ENCODE data around the gene C2. TPM values are rescaled to one million over a fixed set of nuclear protein-coding genes. Genes with fewer than 3 reads are reported as not detected.
"Not testable (repeated sequence)": the region's sequence is repeated elsewhere in the genome, so short reads cannot be mapped to it uniquely, and the experiment has no call there.

The C2 gene
- total RNA-seq, 6 experiments from 2014 or later, result 0.24 to 0.43 (median 0.43) TPM; not detected in 2

GRCh38 chr6:31979238-31979898, 51.9 kb downstream of the C2 start:
- no peak for DNase-seq
- Mint-ChIP-seq H3K36me3 (ENCODE audit: low read depth) (no peaks in the 10 kb centered on the region), H3K27ac (no peak overlapping the region), H3K27me3 (ENCODE audit: insufficient read depth) (no peaks in the 10 kb centered on the region), H3K4me3 (no peak overlapping the region), H3K9me3 (no peaks in the 10 kb centered on the region), H3K4me1 (ENCODE audit: low read depth) (no peaks in the 10 kb centered on the region)
- no peak for TF ChIP-seq CTCF (IDR thresholded peaks at IDR 0.05)

DNA sequence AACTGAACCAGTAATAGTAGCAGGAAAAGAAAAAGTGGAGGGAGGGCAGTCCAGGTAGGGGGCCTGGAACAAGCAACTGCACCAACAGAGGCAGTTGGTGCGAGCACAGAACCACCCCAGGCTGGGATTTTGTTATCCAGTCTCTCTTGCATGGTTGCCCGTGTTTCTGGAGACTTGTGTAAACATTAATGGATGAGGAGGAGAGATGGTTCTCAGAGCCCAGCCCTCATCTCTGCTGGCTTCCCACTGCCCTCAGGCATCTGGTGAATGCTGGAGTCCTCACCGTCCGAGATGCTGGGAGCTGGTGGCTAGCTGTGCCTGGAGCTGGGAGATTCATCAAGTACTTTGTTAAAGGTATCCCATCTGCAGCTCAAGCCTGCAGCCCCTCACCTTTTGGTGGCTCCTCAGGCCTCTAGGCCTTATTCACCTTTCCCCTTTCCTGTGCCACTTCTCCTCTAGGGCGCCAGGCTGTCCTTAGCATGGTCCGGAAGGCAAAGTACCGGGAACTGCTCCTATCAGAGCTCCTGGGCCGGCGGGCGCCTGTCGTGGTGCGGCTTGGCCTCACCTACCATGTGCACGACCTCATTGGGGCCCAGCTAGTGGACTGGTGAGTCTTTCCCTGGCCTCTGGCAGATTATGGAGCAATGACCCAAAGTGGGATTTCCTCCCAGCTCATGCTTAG, 52.8 kb downstream of the C2 start:
- H3K4me1 Mint-ChIP-seq (ENCODE audit: low read depth); H3K9me3 Mint-ChIP-seq; H3K27me3 Mint-ChIP-seq (ENCODE audit: insufficient read depth); H3K36me3 Mint-ChIP-seq (ENCODE audit: low read depth); H3K4me3 Mint-ChIP-seq; DNase-seq: not testable (repeated sequence)
- peak overlapping the region; percentile 29; the same call in 1 of the 2 replicates for H3K27ac Mint-ChIP-seq

GRCh38 chr6:31980998-31981397, 53.5 kb downstream of the C2 start:
- H3K4me1 Mint-ChIP-seq (ENCODE audit: low read depth); H3K9me3 Mint-ChIP-seq; DNase-seq; H3K27ac Mint-ChIP-seq; H3K4me3 Mint-ChIP-seq; H3K27me3 Mint-ChIP-seq (ENCODE audit: insufficient read depth); H3K36me3 Mint-ChIP-seq (ENCODE audit: low read depth): not testable (repeated sequence)

GRCh38 chr6:31981744-31982143, 54.2 kb downstream of the C2 start, which contains the start of gene C4A:
TSS of gene C4A (plus strand) at chr6:31982057. CDS start at chr6:31982108, 51 bp downstream.
- not testable (repeated sequence) for H3K4me3 Mint-ChIP-seq; DNase-seq; H3K36me3 Mint-ChIP-seq (ENCODE audit: low read depth); H3K9me3 Mint-ChIP-seq; H3K27ac Mint-ChIP-seq; H3K4me1 Mint-ChIP-seq (ENCODE audit: low read depth); H3K27me3 Mint-ChIP-seq (ENCODE audit: insufficient read depth)

- H3K27ac Mint-ChIP-seq; H3K27me3 Mint-ChIP-seq (ENCODE audit: insufficient read depth); DNase-seq; H3K9me3 Mint-ChIP-seq; H3K4me3 Mint-ChIP-seq; H3K4me1 Mint-ChIP-seq (ENCODE audit: low read depth); H3K36me3 Mint-ChIP-seq (ENCODE audit: low read depth): not testable (repeated sequence)
These were observed 61.8 kb downstream of the C2 start for GRCh38 chr6:31989363-31989762.

DNA sequence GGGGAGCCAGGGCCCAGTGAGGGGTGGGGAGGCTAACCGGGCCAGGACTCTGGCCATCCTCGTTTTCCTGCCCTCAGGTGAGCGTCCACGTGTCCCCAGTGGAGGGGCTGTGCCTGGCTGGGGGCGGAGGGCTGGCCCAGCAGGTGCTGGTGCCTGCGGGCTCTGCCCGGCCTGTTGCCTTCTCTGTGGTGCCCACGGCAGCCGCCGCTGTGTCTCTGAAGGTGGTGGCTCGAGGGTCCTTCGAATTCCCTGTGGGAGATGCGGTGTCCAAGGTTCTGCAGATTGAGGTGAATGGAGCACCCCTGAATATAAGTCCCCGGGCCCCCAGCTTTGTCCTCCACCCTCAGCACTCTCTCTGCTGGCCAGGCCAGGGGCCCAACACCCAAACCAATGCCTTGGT, 66.9 kb downstream of the C2 start:
- H3K4me3 Mint-ChIP-seq; DNase-seq; H3K27me3 Mint-ChIP-seq (ENCODE audit: insufficient read depth); H3K27ac Mint-ChIP-seq; H3K9me3 Mint-ChIP-seq; H3K36me3 Mint-ChIP-seq (ENCODE audit: low read depth); H3K4me1 Mint-ChIP-seq (ENCODE audit: low read depth): not testable (repeated sequence)

Small RNA genes lying within 50 kb of the gene (microRNA-seq; reads per million reads assigned to microRNA genes)
- gene MIR1236, result not detected

Other genes starting within 250 kb of the C2 start
- 1 to 10 TPM; 2.2 to 2.9 (median 2.8) TPM for gene LY6G5C, start 246.7 kb upstream of the C2 start, total RNA-seq (2021; fragmentation: NEBNext Ultra II Directional; extraction: Animal tissue kit (Norgen Biotek cat#: 25700))
- gene ABHD16A, start 224.4 kb upstream of the C2 start, total RNA-seq (2021; fragmentation: NEBNext Ultra II Directional; extraction: Animal tissue kit (Norgen Biotek cat#: 25700)), result 10 to 100 TPM; 27.4 to 39.6 (median 32.0) TPM
- not detected for gene LY6G6F, start 220.9 kb upstream of the C2 start, total RNA-seq (2021; fragmentation: NEBNext Ultra II Directional; extraction: Animal tissue kit (Norgen Biotek cat#: 25700))
- not detected for gene LY6G6D, start 212.4 kb upstream of the C2 start, total RNA-seq (2021; fragmentation: NEBNext Ultra II Directional; extraction: Animal tissue kit (Norgen Biotek cat#: 25700))
- not detected for gene LY6G6C, start 206.0 kb upstream of the C2 start, total RNA-seq (2021; fragmentation: NEBNext Ultra II Directional; extraction: Animal tissue kit (Norgen Biotek cat#: 25700))
- gene MPIG6B, start 204.3 kb upstream of the C2 start, total RNA-seq (2021; fragmentation: NEBNext Ultra II Directional; extraction: Animal tissue kit (Norgen Biotek cat#: 25700)), result not detected
- 10 to 100 TPM; 44.0 to 47.8 (median 46.0) TPM for gene DDAH2, start 198.4 kb upstream of the C2 start, total RNA-seq (2021; fragmentation: NEBNext Ultra II Directional; extraction: Animal tissue kit (Norgen Biotek cat#: 25700))
- 100 to 1,000 TPM; 638 to 833 (median 745) TPM for gene CLIC1, start 191.2 kb upstream of the C2 start, total RNA-seq (2021; fragmentation: NEBNext Ultra II Directional; extraction: Animal tissue kit (Norgen Biotek cat#: 25700))
- gene MSH5, start 187.7 kb upstream of the C2 start, total RNA-seq (2021; fragmentation: NEBNext Ultra II Directional; extraction: Animal tissue kit (Norgen Biotek cat#: 25700)), result 10 to 100 TPM in 4 of 6 experiments, 1 to 10 TPM in 2; 7.4 to 14.8 (median 12.6) TPM
- gene SAPCD1, start 165.1 kb upstream of the C2 start, total RNA-seq (2021; fragmentation: NEBNext Ultra II Directional; extraction: Animal tissue kit (Norgen Biotek cat#: 25700)), result 1 to 10 TPM in 5 of 6 experiments, under 1 TPM in 1; 0.91 to 2.4 (median 1.3) TPM
- gene VWA7, start 150.4 kb upstream of the C2 start, total RNA-seq (2021; fragmentation: NEBNext Ultra II Directional; extraction: Animal tissue kit (Norgen Biotek cat#: 25700)), result under 1 TPM; 0.24 to 0.83 (median 0.64) TPM
- gene VARS1, start 132.0 kb upstream of the C2 start, total RNA-seq (2021; fragmentation: NEBNext Ultra II Directional; extraction: Animal tissue kit (Norgen Biotek cat#: 25700)), result 100 to 1,000 TPM; 117 to 144 (median 127) TPM
- gene LSM2, start 120.8 kb upstream of the C2 start, total RNA-seq (2021; fragmentation: NEBNext Ultra II Directional; extraction: Animal tissue kit (Norgen Biotek cat#: 25700)), result 10 to 100 TPM; 31.8 to 48.5 (median 43.4) TPM
- gene HSPA1L, start 112.4 kb upstream of the C2 start, total RNA-seq (2021; fragmentation: NEBNext Ultra II Directional; extraction: Animal tissue kit (Norgen Biotek cat#: 25700)), result 1 to 10 TPM; 1.2 to 1.9 (median 1.6) TPM
- gene HSPA1A, start 112.2 kb upstream of the C2 start, total RNA-seq (2021; fragmentation: NEBNext Ultra II Directional; extraction: Animal tissue kit (Norgen Biotek cat#: 25700)), result 100 to 1,000 TPM in 1 of 6 experiments, 10 to 100 TPM in 5; 78.5 to 102 (median 84.7) TPM
- gene HSPA1B, start 100.0 kb upstream of the C2 start, total RNA-seq (2021; fragmentation: NEBNext Ultra II Directional; extraction: Animal tissue kit (Norgen Biotek cat#: 25700)), result 100 to 1,000 TPM in 2 of 6 experiments, 10 to 100 TPM in 4; 95.5 to 116 (median 98.9) TPM
- 10 to 100 TPM; 35.8 to 48.6 (median 40.9) TPM for gene NEU1, start 64.9 kb upstream of the C2 start, total RNA-seq (2021; fragmentation: NEBNext Ultra II Directional; extraction: Animal tissue kit (Norgen Biotek cat#: 25700))
- under 1 TPM in 1 of 6 experiments, not detected in 5; 0.10 TPM for gene SLC44A4, start 48.7 kb upstream of the C2 start, total RNA-seq (2021; fragmentation: NEBNext Ultra II Directional; extraction: Animal tissue kit (Norgen Biotek cat#: 25700))
- gene EHMT2, start 30.0 kb upstream of the C2 start, total RNA-seq (2021; fragmentation: NEBNext Ultra II Directional; extraction: Animal tissue kit (Norgen Biotek cat#: 25700)), result 10 to 100 TPM; 43.4 to 47.4 (median 45.9) TPM
- 1 to 10 TPM; 7.3 to 9.0 (median 8.3) TPM for gene ZBTB12, start 25.6 kb upstream of the C2 start, total RNA-seq (2021; fragmentation: NEBNext Ultra II Directional; extraction: Animal tissue kit (Norgen Biotek cat#: 25700))
- gene CFB, start 18.4 kb downstream of the C2 start, total RNA-seq (2021; fragmentation: NEBNext Ultra II Directional; extraction: Animal tissue kit (Norgen Biotek cat#: 25700)), result 1 to 10 TPM in 2 of 6 experiments, under 1 TPM in 3, not detected in 1; 0.33 to 1.3 (median 0.81) TPM
- gene NELFE, start 31.3 kb downstream of the C2 start, total RNA-seq (2021; fragmentation: NEBNext Ultra II Directional; extraction: Animal tissue kit (Norgen Biotek cat#: 25700)), result 10 to 100 TPM; 63.4 to 87.0 (median 78.7) TPM
- 10 to 100 TPM; 74.0 to 83.3 (median 77.8) TPM for gene SKIC2, start 31.5 kb downstream of the C2 start, total RNA-seq (2021; fragmentation: NEBNext Ultra II Directional; extraction: Animal tissue kit (Norgen Biotek cat#: 25700))
- gene DXO, start 44.4 kb downstream of the C2 start, total RNA-seq (2021; fragmentation: NEBNext Ultra II Directional; extraction: Animal tissue kit (Norgen Biotek cat#: 25700)), result 10 to 100 TPM; 14.1 to 20.5 (median 16.5) TPM
- gene C4A, start 54.3 kb downstream of the C2 start, total RNA-seq (2021; fragmentation: NEBNext Ultra II Directional; extraction: Animal tissue kit (Norgen Biotek cat#: 25700)), result 1 to 10 TPM; 1.2 to 3.2 (median 2.0) TPM
- 1 to 10 TPM; 1.5 to 2.5 (median 2.0) TPM for gene C4B, start 87.1 kb downstream of the C2 start, total RNA-seq (2021; fragmentation: NEBNext Ultra II Directional; extraction: Animal tissue kit (Norgen Biotek cat#: 25700))
- gene CYP21A2, start 110.7 kb downstream of the C2 start, total RNA-seq (2021; fragmentation: NEBNext Ultra II Directional; extraction: Animal tissue kit (Norgen Biotek cat#: 25700)), result under 1 TPM in 1 of 6 experiments, not detected in 5; 0.17 TPM
- gene TNXB, start 181.6 kb downstream of the C2 start, total RNA-seq (2021; fragmentation: NEBNext Ultra II Directional; extraction: Animal tissue kit (Norgen Biotek cat#: 25700)), result 1 to 10 TPM in 1 of 6 experiments, under 1 TPM in 5; 0.28 to 1.4 (median 0.83) TPM
- 10 to 100 TPM; 80.0 to 96.2 (median 88.7) TPM for gene ATF6B, start 200.5 kb downstream of the C2 start, total RNA-seq (2021; fragmentation: NEBNext Ultra II Directional; extraction: Animal tissue kit (Norgen Biotek cat#: 25700))
- 1 to 10 TPM; 4.3 to 6.0 (median 4.9) TPM for gene FKBPL, start 202.6 kb downstream of the C2 start, total RNA-seq (2021; fragmentation: NEBNext Ultra II Directional; extraction: Animal tissue kit (Norgen Biotek cat#: 25700))
- 1 to 10 TPM; 2.6 to 5.8 (median 5.1) TPM for gene PRRT1, start 224.2 kb downstream of the C2 start, total RNA-seq (2021; fragmentation: NEBNext Ultra II Directional; extraction: Animal tissue kit (Norgen Biotek cat#: 25700))
- gene PPT2, start 226.4 kb downstream of the C2 start, total RNA-seq (2021; fragmentation: NEBNext Ultra II Directional; extraction: Animal tissue kit (Norgen Biotek cat#: 25700)), result 10 to 100 TPM; 15.9 to 21.7 (median 18.6) TPM
- 1 to 10 TPM; 3.5 to 4.4 (median 3.7) TPM for gene EGFL8, start 236.9 kb downstream of the C2 start, total RNA-seq (2021; fragmentation: NEBNext Ultra II Directional; extraction: Animal tissue kit (Norgen Biotek cat#: 25700))
- 100 to 1,000 TPM in 5 of 6 experiments, 10 to 100 TPM in 1; 88.8 to 114 (median 104) TPM for gene AGPAT1, start 248.4 kb downstream of the C2 start, total RNA-seq (2021; fragmentation: NEBNext Ultra II Directional; extraction: Animal tissue kit (Norgen Biotek cat#: 25700))

All from HFFc6 (cell line).